GM12878 (cell line): ENCODE data around the gene KRT28. TPM values are rescaled to one million over a fixed set of nuclear protein-coding genes. Genes with fewer than 3 reads are reported as not detected.

ENCODE experiments used
- EGR1 ChIP-seq, 2 experiments: IDR thresholded peaks; 1 replicate in 1 of 2; 2 replicates in 1 of 2; pipeline ENCODE4 v1.6.1; 2011 to 2012; ENCODE audit warnings: low read depth in 2 of 2, low read length in 2 of 2, borderline replicate concordance in 1 of 2, mild to moderate bottlenecking in 1 of 2, moderate library complexity in 1 of 2
- IKZF2 ChIP-seq, 2 experiments: fragments of 450-650 bp; IDR thresholded peaks; 2 replicates each; pipeline ENCODE4 v1.6.1; 2017; ENCODE audit warnings: mild to moderate bottlenecking in 2 of 2, moderate library complexity in 2 of 2
- POU2F2 ChIP-seq: IDR thresholded peaks from 3 replicates; pipeline ENCODE4 v1.6.1; 2011; ENCODE audit warnings: low read depth, mild to moderate bottlenecking, low read length, borderline replicate concordance
- RB1 ChIP-seq: fragments of 450-650 bp; formaldehyde crosslinking; IDR thresholded peaks from 2 replicates; pipeline ENCODE4 v1.6.1; 2017; ENCODE audit warnings: mild to moderate bottlenecking, borderline replicate concordance
- TAF1 ChIP-seq: IDR thresholded peaks from 2 replicates; pipeline ENCODE4 v1.6.1; 2011; ENCODE audit warnings: mild to moderate bottlenecking, low read depth, low read length, borderline replicate concordance
- polyA plus RNA-seq, 11 experiments: library from polyadenylated mRNA; depleted of rRNA in 4 of 11; unstranded in 6 of 11; stranded (reverse) in 5 of 11; fragments of >200 nt; fragmentation: Nextera tagmentation in 4 of 11; fragmentation: Illumina TruSeq in 1 of 11; extraction: Ambion mirVana in 4 of 11; extraction: Trizol in 1 of 11; gene quantifications; 1 replicate in 1 of 11; 2 replicates in 10 of 11; pipeline versions ENCODE4 v1.2.1 to v1.2.3, GENCODE V29; 2011 to 2016; ENCODE audit warnings: inconsistent platforms in 2 of 11, missing spikeins in 2 of 11, low read depth in 1 of 11
- total RNA-seq, 4 experiments: library from RNA; depleted of rRNA in 3 of 4; stranded (reverse); fragments of >200 nt in 3 of 4; fragmentation: Illumina TruSeq in 1 of 4; extraction: Trizol in 1 of 4; gene quantifications; 2 replicates each; pipeline versions ENCODE4 v1.2.1 to v1.2.3, GENCODE V29; 2013 to 2021
- TF ChIP-seq, protein P1 (sequence below): fragments of 450-650 bp; IDR thresholded peaks from 2 replicates; pipeline ENCODE4 v1.6.1; 2018; ENCODE audit warnings: borderline replicate concordance, mild to moderate bottlenecking; ENCODE audit not compliant: partially characterized antibody
- TF ChIP-seq, protein P2 (sequence below): IDR thresholded peaks from 2 replicates; pipeline ENCODE4 v1.6.1; 2011; ENCODE audit warnings: low read depth, low read length, improper control_type of control experiment, borderline replicate concordance
- TF ChIP-seq, protein P3 (sequence below): fragments of 450-650 bp; IDR thresholded peaks from 2 replicates; pipeline ENCODE4 v1.6.1; 2016; ENCODE audit warnings: mild to moderate bottlenecking
- TF ChIP-seq, protein P4 (sequence below): fragments of 450-650 bp; IDR thresholded peaks from 2 replicates; pipeline ENCODE4 v1.6.1; 2017; ENCODE audit warnings: borderline replicate concordance
- TF ChIP-seq, protein P5 (sequence below): fragments of 450-650 bp; IDR thresholded peaks from 2 replicates; pipeline ENCODE4 v1.6.1; 2016; ENCODE audit warnings: mild to moderate bottlenecking, moderate library complexity, borderline replicate concordance
- TF ChIP-seq, protein P6 (sequence below): IDR thresholded peaks from 2 replicates; pipeline ENCODE4 v1.6.1; 2011; ENCODE audit warnings: low read depth, mild to moderate bottlenecking, low read length, moderate library complexity, borderline replicate concordance; ENCODE audit errors: extremely low read depth

The KRT28 gene
- total and polyA plus RNA-seq, 10 of the 15 experiments (the other 5 are each of a cell fraction or from before 2014, with no cell fraction given) = not detected

DNA sequence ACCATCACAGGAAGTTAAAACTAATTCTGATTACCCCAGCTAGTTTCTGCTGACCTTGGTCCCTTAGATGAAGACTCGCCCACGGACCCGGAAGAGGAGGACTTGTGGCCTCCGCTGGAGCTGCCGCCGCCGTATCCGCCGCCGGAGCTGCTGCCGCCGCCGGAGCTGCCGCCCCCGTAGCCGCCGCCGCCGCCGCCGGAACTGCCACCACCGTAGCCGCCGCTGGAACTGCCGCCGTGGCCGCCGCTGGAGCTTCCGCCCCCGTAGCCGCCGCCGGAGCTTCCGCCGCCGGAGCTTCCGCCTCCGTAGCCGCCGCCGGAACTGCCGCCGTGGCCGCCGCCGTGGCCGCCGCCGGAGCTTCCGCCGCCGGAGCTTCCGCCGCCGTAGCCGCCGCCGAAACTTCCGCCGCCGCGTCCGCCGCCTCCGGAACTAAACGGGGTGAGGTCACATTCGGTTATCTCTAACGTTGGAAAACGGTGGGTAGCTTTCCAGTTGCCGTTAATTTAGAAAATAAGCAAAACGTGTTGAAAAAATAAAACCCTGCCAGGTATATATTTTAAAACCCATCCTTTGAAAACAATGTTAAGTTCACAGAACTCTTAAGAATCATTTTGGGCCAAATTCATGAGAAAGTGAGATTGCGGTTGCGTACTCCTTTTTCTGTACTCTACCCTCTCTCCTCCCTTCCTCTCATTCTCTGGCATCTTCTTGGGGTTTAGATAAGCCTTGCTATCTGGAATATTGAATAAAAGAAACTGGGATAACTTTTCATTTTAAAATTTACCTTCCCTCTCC is 19.2 kb upstream of the KRT28 start (continued):
- TF ChIP-seq, protein P1, sequence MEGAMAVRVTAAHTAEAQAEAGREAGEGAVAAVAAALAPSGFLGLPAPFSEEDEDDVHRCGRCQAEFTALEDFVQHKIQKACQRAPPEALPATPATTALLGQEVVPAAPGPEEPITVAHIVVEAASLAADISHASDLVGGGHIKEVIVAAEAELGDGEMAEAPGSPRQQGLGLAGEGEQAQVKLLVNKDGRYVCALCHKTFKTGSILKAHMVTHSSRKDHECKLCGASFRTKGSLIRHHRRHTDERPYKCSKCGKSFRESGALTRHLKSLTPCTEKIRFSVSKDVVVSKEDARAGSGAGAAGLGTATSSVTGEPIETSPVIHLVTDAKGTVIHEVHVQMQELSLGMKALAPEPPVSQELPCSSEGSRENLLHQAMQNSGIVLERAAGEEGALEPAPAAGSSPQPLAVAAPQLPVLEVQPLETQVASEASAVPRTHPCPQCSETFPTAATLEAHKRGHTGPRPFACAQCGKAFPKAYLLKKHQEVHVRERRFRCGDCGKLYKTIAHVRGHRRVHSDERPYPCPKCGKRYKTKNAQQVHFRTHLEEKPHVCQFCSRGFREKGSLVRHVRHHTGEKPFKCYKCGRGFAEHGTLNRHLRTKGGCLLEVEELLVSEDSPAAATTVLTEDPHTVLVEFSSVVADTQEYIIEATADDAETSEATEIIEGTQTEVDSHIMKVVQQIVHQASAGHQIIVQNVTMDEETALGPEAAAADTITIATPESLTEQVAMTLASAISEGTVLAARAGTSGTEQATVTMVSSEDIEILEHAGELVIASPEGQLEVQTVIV = no peak
- TF ChIP-seq RB1 = no peak
- TF ChIP-seq, protein P2, sequence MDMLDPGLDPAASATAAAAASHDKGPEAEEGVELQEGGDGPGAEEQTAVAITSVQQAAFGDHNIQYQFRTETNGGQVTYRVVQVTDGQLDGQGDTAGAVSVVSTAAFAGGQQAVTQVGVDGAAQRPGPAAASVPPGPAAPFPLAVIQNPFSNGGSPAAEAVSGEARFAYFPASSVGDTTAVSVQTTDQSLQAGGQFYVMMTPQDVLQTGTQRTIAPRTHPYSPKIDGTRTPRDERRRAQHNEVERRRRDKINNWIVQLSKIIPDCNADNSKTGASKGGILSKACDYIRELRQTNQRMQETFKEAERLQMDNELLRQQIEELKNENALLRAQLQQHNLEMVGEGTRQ = no peak
- TF ChIP-seq, protein P3, sequence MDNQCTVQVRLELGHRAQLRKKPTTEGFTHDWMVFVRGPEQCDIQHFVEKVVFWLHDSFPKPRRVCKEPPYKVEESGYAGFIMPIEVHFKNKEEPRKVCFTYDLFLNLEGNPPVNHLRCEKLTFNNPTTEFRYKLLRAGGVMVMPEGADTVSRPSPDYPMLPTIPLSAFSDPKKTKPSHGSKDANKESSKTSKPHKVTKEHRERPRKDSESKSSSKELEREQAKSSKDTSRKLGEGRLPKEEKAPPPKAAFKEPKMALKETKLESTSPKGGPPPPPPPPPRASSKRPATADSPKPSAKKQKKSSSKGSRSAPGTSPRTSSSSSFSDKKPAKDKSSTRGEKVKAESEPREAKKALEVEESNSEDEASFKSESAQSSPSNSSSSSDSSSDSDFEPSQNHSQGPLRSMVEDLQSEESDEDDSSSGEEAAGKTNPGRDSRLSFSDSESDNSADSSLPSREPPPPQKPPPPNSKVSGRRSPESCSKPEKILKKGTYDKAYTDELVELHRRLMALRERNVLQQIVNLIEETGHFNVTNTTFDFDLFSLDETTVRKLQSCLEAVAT = peak; percentile 95
- TF ChIP-seq, protein P4, sequence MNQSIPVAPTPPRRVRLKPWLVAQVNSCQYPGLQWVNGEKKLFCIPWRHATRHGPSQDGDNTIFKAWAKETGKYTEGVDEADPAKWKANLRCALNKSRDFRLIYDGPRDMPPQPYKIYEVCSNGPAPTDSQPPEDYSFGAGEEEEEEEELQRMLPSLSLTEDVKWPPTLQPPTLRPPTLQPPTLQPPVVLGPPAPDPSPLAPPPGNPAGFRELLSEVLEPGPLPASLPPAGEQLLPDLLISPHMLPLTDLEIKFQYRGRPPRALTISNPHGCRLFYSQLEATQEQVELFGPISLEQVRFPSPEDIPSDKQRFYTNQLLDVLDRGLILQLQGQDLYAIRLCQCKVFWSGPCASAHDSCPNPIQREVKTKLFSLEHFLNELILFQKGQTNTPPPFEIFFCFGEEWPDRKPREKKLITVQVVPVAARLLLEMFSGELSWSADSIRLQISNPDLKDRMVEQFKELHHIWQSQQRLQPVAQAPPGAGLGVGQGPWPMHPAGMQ = no peak
- TF ChIP-seq TAF1 = peak; percentile 37; the same call in 1 of the 2 replicates
- TF ChIP-seq EGR1 (IDR thresholded peaks at IDR 0.05; ENCODE audit: borderline replicate concordance in 1 of 2, low read depth in 2 of 2, low read length in 2 of 2) = peak in 1 of 2 experiments; percentile 80; a peak in 2 of 3 replicates
- TF ChIP-seq, protein P5, sequence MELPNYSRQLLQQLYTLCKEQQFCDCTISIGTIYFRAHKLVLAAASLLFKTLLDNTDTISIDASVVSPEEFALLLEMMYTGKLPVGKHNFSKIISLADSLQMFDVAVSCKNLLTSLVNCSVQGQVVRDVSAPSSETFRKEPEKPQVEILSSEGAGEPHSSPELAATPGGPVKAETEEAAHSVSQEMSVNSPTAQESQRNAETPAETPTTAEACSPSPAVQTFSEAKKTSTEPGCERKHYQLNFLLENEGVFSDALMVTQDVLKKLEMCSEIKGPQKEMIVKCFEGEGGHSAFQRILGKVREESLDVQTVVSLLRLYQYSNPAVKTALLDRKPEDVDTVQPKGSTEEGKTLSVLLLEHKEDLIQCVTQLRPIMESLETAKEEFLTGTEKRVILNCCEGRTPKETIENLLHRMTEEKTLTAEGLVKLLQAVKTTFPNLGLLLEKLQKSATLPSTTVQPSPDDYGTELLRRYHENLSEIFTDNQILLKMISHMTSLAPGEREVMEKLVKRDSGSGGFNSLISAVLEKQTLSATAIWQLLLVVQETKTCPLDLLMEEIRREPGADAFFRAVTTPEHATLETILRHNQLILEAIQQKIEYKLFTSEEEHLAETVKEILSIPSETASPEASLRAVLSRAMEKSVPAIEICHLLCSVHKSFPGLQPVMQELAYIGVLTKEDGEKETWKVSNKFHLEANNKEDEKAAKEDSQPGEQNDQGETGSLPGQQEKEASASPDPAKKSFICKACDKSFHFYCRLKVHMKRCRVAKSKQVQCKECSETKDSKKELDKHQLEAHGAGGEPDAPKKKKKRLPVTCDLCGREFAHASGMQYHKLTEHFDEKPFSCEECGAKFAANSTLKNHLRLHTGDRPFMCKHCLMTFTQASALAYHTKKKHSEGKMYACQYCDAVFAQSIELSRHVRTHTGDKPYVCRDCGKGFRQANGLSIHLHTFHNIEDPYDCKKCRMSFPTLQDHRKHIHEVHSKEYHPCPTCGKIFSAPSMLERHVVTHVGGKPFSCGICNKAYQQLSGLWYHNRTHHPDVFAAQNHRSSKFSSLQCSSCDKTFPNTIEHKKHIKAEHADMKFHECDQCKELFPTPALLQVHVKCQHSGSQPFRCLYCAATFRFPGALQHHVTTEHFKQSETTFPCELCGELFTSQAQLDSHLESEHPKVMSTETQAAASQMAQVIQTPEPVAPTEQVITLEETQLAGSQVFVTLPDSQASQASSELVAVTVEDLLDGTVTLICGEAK = peak; percentile 79; the same call in 1 of the 2 replicates
- TF ChIP-seq POU2F2 = no peak
- TF ChIP-seq IKZF2 (IDR thresholded peaks at IDR 0.05) = 0 out of 4 replicates have a peak, but pooled peaks of 1 of the 2 experiments have one; percentile 22
- TF ChIP-seq, protein P6, sequence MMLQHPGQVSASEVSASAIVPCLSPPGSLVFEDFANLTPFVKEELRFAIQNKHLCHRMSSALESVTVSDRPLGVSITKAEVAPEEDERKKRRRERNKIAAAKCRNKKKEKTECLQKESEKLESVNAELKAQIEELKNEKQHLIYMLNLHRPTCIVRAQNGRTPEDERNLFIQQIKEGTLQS = no peak
